H1 (cell line): ENCODE results near the gene LEKR1. TPM values are rescaled to one million over a fixed set of nuclear protein-coding genes. Genes with fewer than 3 reads are reported as not detected.

Experiments used
- CTCF ChIA-PET: fragments of 300-600 bp; sonication (Branson Sonifier 250); formaldehyde crosslinking; loops from one replicate; lab custom pipeline; 2021; ENCODE audit not compliant: partially characterized antibody; lab: Charles Lee
- POLR2A ChIA-PET: fragments of 300-600 bp; sonication (Branson Sonifier 250); formaldehyde crosslinking; loops from one replicate; lab custom pipeline; 2021; ENCODE audit warnings: inconsistent platforms; ENCODE audit not compliant: partially characterized antibody; lab: Charles Lee
- DNase-seq, 2 experiments: peaks; one replicate each; pipeline versions ENCODE4 v3.0.0 to v3.0.0-alpha.2; 2010 to 2022; ENCODE audit warnings: low spot score in 2 of 2, low read depth in 1 of 2, mixed read lengths in 1 of 2
- FAIRE-seq: peaks from 2 replicates; lab custom pipeline; 2011; peaks lifted over from hg19 to GRCh38; lab: Jason Lieb, UNC
- H2AFZ ChIP-seq: 2 replicates; pipeline ENCODE4 v1.8.1; 2012; ENCODE audit warnings: low read length, inconsistent platforms
- H2AK5ac ChIP-seq: 2 replicates; pipeline ENCODE4 v1.6.1; 2013; ENCODE audit warnings: low read depth, low read length
- H2BK120ac ChIP-seq: replicated peaks from 2 replicates; pipeline ENCODE3; 2013; ENCODE audit warnings: low read depth, low read length, inconsistent platforms
- H2BK12ac ChIP-seq: 2 replicates; pipeline ENCODE4 v1.6.1; 2013; ENCODE audit warnings: low read depth, low read length
- H2BK15ac ChIP-seq: 2 replicates; pipeline ENCODE4 v1.6.1; 2013; ENCODE audit warnings: low read length
- H2BK20ac ChIP-seq: 2 replicates; pipeline ENCODE4 v1.6.1; 2013; ENCODE audit warnings: low read length
- H2BK5ac ChIP-seq: 2 replicates; pipeline ENCODE4 v1.6.1; 2013; ENCODE audit warnings: low read depth, low read length
- H3K14ac ChIP-seq: 2 replicates; pipeline ENCODE4 v1.6.1; 2013; ENCODE audit warnings: inconsistent platforms; ENCODE audit not compliant: insufficient read length
- H3K18ac ChIP-seq: 2 replicates; pipeline ENCODE4 v1.6.1; 2013; ENCODE audit warnings: low read length; ENCODE audit errors: extremely low read depth
- H3K23ac ChIP-seq: 2 replicates; pipeline ENCODE4 v1.6.1; 2013; ENCODE audit warnings: inconsistent platforms; ENCODE audit not compliant: insufficient read length
- H3K23me2 ChIP-seq: 2 replicates; pipeline ENCODE4 v1.6.1; 2013; ENCODE audit warnings: low read depth, low read length
- H3K27ac ChIP-seq: 2 replicates; pipeline ENCODE4 v1.6.1; 2011; ENCODE audit warnings: low read depth, low read length, inconsistent platforms
- H3K27me3 ChIP-seq, 4 experiments: replicated peaks in 1 of 4; 1 replicate in 1 of 4; 2 replicates in 3 of 4; pipeline versions ENCODE4 v1.6.1 to v1.8.1; 2011 to 2013; ENCODE audit warnings: low read length in 3 of 4, mild to moderate bottlenecking in 3 of 4, inconsistent platforms in 2 of 4, mixed read lengths in 2 of 4, moderate library complexity in 1 of 4; ENCODE audit not compliant: control insufficient read depth in 3 of 4, insufficient read depth in 3 of 4; ENCODE audit errors: extremely low read depth in 1 of 4
- H3K36me3 ChIP-seq, 4 experiments: 2 replicates each; pipeline versions ENCODE4 v1.6.1 to v1.8.1; 2011 to 2013; ENCODE audit warnings: mild to moderate bottlenecking in 4 of 4, low read length in 3 of 4, moderate library complexity in 2 of 4, control low read depth in 1 of 4, inconsistent platforms in 1 of 4; ENCODE audit not compliant: insufficient read depth in 4 of 4, control insufficient read depth in 2 of 4
- H3K4ac ChIP-seq: replicated peaks from 2 replicates; pipeline ENCODE3; 2013; ENCODE audit warnings: low read length, low read depth, mixed read lengths, inconsistent platforms; ENCODE audit not compliant: insufficient read length
- H3K4me1 ChIP-seq, 4 experiments: replicated peaks in 1 of 4; 1 replicate in 1 of 4; 2 replicates in 3 of 4; pipeline versions ENCODE4 v1.6.1 to v1.8.1; 2011 to 2013; ENCODE audit warnings: low read length in 3 of 4, inconsistent platforms in 2 of 4, mixed read lengths in 1 of 4; ENCODE audit not compliant: insufficient read depth in 4 of 4, control insufficient read depth in 3 of 4
- H3K4me2 ChIP-seq, 2 experiments: 2 replicates each; pipeline versions ENCODE4 v1.6.1 to v1.8.1; 2011 to 2013; ENCODE audit warnings: low read depth in 2 of 2, low read length in 2 of 2, control low read depth in 1 of 2, inconsistent platforms in 1 of 2, mild to moderate bottlenecking in 1 of 2; ENCODE audit not compliant: insufficient read depth in 1 of 2
- H3K4me3 ChIP-seq, 4 experiments: fragments of 200-600, 300-600 bp in 1 of 4; sonication (generic), shearing (Covaris generic), sonication (Bioruptor Twin) in 1 of 4; 2 replicates each; pipeline versions ENCODE4 v1.5.1 to v1.8.1; 2011 to 2016; ENCODE audit warnings: low read length in 4 of 4, low read depth in 3 of 4, control low read depth in 2 of 4, inconsistent platforms in 2 of 4, mild to moderate bottlenecking in 2 of 4, mixed read lengths in 1 of 4, moderate library complexity in 1 of 4; ENCODE audit not compliant: insufficient read depth in 2 of 4; ENCODE audit errors: extremely low read depth in 1 of 4
- H3K56ac ChIP-seq: replicated peaks from 2 replicates; pipeline ENCODE3; 2013; ENCODE audit warnings: low read depth, mild to moderate bottlenecking, mixed read lengths, low read length, inconsistent platforms; ENCODE audit not compliant: insufficient read length
- H3K79me1 ChIP-seq: 2 replicates; pipeline ENCODE4 v1.6.1; 2013; ENCODE audit warnings: low read depth, low read length, control low read depth
- H3K79me2 ChIP-seq, 2 experiments: 2 replicates each; pipeline versions ENCODE4 v1.6.1 to v1.8.1; 2012 to 2013; ENCODE audit warnings: low read length in 2 of 2, mild to moderate bottlenecking in 2 of 2, inconsistent platforms in 1 of 2; ENCODE audit not compliant: insufficient read depth in 2 of 2, control insufficient read depth in 1 of 2
- H3K9ac ChIP-seq, 4 experiments: replicated peaks in 1 of 4; 1 replicate in 1 of 4; 2 replicates in 3 of 4; pipeline versions ENCODE4 v1.6.1 to v1.8.1; 2011 to 2013; ENCODE audit warnings: low read depth in 3 of 4, low read length in 3 of 4, control low read depth in 2 of 4, mild to moderate bottlenecking in 2 of 4, moderate library complexity in 2 of 4, inconsistent platforms in 1 of 4; ENCODE audit errors: extremely low read depth in 1 of 4
- H3K9me3 ChIP-seq, 2 experiments: 2 replicates each; pipeline versions ENCODE4 v1.6.1 to v1.8.1; 2012 to 2013; ENCODE audit warnings: mild to moderate bottlenecking in 2 of 2, moderate library complexity in 2 of 2, control low read depth in 1 of 2, inconsistent platforms in 1 of 2, low read depth in 1 of 2, low read length in 1 of 2, mixed read lengths in 1 of 2; ENCODE audit not compliant: insufficient read depth in 2 of 2
- H4K20me1 ChIP-seq, 2 experiments: replicated peaks in 1 of 2; 2 replicates each; pipeline versions ENCODE3 to v1.8.1; 2011 to 2013; ENCODE audit warnings: inconsistent platforms in 2 of 2, low read length in 2 of 2, mild to moderate bottlenecking in 1 of 2; ENCODE audit not compliant: insufficient read depth in 2 of 2, control insufficient read depth in 1 of 2
- H4K5ac ChIP-seq: 2 replicates; pipeline ENCODE4 v1.6.1; 2013; ENCODE audit warnings: low read length, low read depth, mixed read lengths, inconsistent platforms; ENCODE audit not compliant: insufficient read length
- H4K8ac ChIP-seq: 2 replicates; pipeline ENCODE4 v1.8.0; 2013; ENCODE audit warnings: mild to moderate bottlenecking, moderate library complexity, low read length, inconsistent platforms; ENCODE audit not compliant: insufficient read depth; ENCODE audit errors: extremely low read depth
- H4K91ac ChIP-seq: replicated peaks from 2 replicates; pipeline ENCODE3; 2013; ENCODE audit warnings: low read length, mixed read lengths, inconsistent platforms; ENCODE audit not compliant: insufficient read length
- ATF2 ChIP-seq: IDR thresholded peaks from 2 replicates; pipeline ENCODE4 v1.6.1; 2012; ENCODE audit warnings: low read length, inconsistent platforms
- BRCA1 ChIP-seq: IDR thresholded peaks from 2 replicates; pipeline ENCODE4 v1.6.1; 2012; ENCODE audit warnings: low read depth, low read length, improper control_type of control experiment
- CBX5 ChIP-seq: fragments of 300-800, 300-1000 bp; sonication (generic); IDR thresholded peaks from 2 replicates; pipeline ENCODE4 v1.7.1; 2016; ENCODE audit warnings: antibody characterized with exemption, low read length, low read depth
- GABPA ChIP-seq: IDR thresholded peaks from 2 replicates; pipeline ENCODE4 v1.6.1; 2011; ENCODE audit warnings: mild to moderate bottlenecking, low read length, moderate library complexity, borderline replicate concordance; ENCODE audit not compliant: insufficient read depth
- SAP30 ChIP-seq: fragments of 300-600 bp; sonication (generic); IDR thresholded peaks from 2 replicates; pipeline ENCODE4 v1.7.1; 2012; ENCODE audit warnings: low read length, moderate library complexity, mild to moderate bottlenecking, inconsistent platforms; ENCODE audit not compliant: insufficient read depth, insufficient replicate concordance
- TCF12 ChIP-seq: IDR thresholded peaks from 2 replicates; pipeline ENCODE4 v1.6.1; 2011; ENCODE audit warnings: low read depth, mild to moderate bottlenecking, low read length
- WGBS, 2 experiments: shearing (Covaris generic) in 1 of 2; methylation state at CpG; one replicate each; pipeline versions ENCODE4 v1.1.6 to v1.1.7; 2013 to 2015; ENCODE audit warnings: low lambda C conversion rate in 2 of 2, mixed read lengths in 2 of 2, inconsistent platforms in 1 of 2, low coverage in 1 of 2, missing lambda C conversion rate in 1 of 2; ENCODE audit not compliant: insufficient replicate concordance in 2 of 2, insufficient coverage in 1 of 2, insufficient read length in 1 of 2; ENCODE audit errors: extremely low coverage in 1 of 2, missing lambda C conversion rate in 1 of 2; 5-methylcytosine and 5-hydroxymethylcytosine counted together
- polyA plus RNA-seq, 7 experiments: library from polyadenylated mRNA; depleted of rRNA in 3 of 7; stranded (reverse) in 5 of 7; unstranded in 2 of 7; fragments of >200 nt in 5 of 7; fragments of 200-250 nt in 2 of 7; gene quantifications; 1 replicate in 5 of 7; 2 replicates in 1 of 7; 4 replicates in 1 of 7; pipeline versions ENCODE4 v1.2.1 to v1.2.3, GENCODE V29; 2011 to 2013; ENCODE audit warnings: missing spikeins in 2 of 7, mixed read lengths in 2 of 7
- total RNA-seq: library from RNA; stranded (reverse); fragmentation: NEBNext Ultra II Directional; extraction: Animal tissue kit (Norgen Biotek cat#: 25700); gene quantifications from 2 replicates; pipeline ENCODE4 v1.2.1, GENCODE V29; 2021
- TF ChIP-seq, protein P1 (sequence below): IDR thresholded peaks from 2 replicates; pipeline ENCODE4 v1.6.1; 2012; ENCODE audit warnings: inconsistent platforms
- TF ChIP-seq, protein P2 (sequence below): IDR thresholded peaks from 2 replicates; pipeline ENCODE4 v1.6.1; 2011; ENCODE audit warnings: low read depth, mild to moderate bottlenecking, low read length; ENCODE audit not compliant: insufficient read depth

LEKR1 gene
- total and polyA plus RNA-seq, 2 of the 8 experiments (the other 6 are each of a cell fraction or from before 2014, with no cell fraction given) = 0.08 TPM; not detected in 1

- POLR2A ChIA-PET = interaction anchor here (0.6 to 1.2 kb wide), 2 partner anchors 14 to 19 kb away, joined by 3 to 4 read pairs; no protein-coding TSS in a partner anchor
- Histone ChIP-seq H3K56ac (no peak overlapping the region), H3K4me2 (no peak overlapping the region), H3K79me1 (no peaks in the 10 kb centered on the region), H4K8ac (no peak overlapping the region), H3K4me3 (no peak overlapping the region), H2BK15ac (no peak overlapping the region), H4K20me1 (no peaks in the 10 kb centered on the region), H3K14ac (no peak overlapping the region), H3K23me2 (peaks cover 4% of the 10 kb centered on the region), H3K9ac (no peak overlapping the region), H3K4me1 (peaks cover 5 to 14% (median 11%) of the 10 kb centered on the region in 4 experiments; a peak in 6 of 7 replicates), H3K79me2 (no peaks in the 10 kb centered on the region), H2AK5ac (no peak overlapping the region), H3K27me3 (peaks cover 0 to 4% (median 0%) of the 10 kb centered on the region in 4 experiments; a peak in 3 of 7 replicates), H3K9me3 (no peaks in the 10 kb centered on the region), H3K18ac (no peak overlapping the region), H2BK120ac (no peak overlapping the region), H2BK20ac (no peak overlapping the region), H3K27ac (no peak overlapping the region), H2BK12ac (no peak overlapping the region), H4K91ac (no peak overlapping the region), H3K23ac (no peak overlapping the region), H2AFZ (no peak overlapping the region), H4K5ac (no peak overlapping the region), H2BK5ac (no peak overlapping the region), H3K36me3 (no peaks in the 10 kb centered on the region), H3K4ac (no peak overlapping the region)
- no peak for DNase-seq
- 87% methylated on average over 6 of the region's 6 CpGs; no CpG with 5 or more reads in 1 of the 2 experiments for WGBS, 2 experiments
- CTCF ChIA-PET = interaction anchor here (0.5 to 56.4 kb wide), 8 partner anchors 8 to 545 kb away, joined by 3 to 1014 read pairs (median 4); no protein-coding TSS in a partner anchor
- no peak for FAIRE-seq
- TF ChIP-seq, protein P1, sequence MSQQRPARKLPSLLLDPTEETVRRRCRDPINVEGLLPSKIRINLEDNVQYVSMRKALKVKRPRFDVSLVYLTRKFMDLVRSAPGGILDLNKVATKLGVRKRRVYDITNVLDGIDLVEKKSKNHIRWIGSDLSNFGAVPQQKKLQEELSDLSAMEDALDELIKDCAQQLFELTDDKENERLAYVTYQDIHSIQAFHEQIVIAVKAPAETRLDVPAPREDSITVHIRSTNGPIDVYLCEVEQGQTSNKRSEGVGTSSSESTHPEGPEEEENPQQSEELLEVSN = no peak
- TF ChIP-seq SAP30 = no peak
- TF ChIP-seq ATF2 = no peak
- TF ChIP-seq BRCA1 = no peak
- TF ChIP-seq, protein P2, sequence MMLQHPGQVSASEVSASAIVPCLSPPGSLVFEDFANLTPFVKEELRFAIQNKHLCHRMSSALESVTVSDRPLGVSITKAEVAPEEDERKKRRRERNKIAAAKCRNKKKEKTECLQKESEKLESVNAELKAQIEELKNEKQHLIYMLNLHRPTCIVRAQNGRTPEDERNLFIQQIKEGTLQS = no peak
- no peak for TF ChIP-seq GABPA
- no peak for TF ChIP-seq TCF12
- TF ChIP-seq CBX5 = no peak
These were observed 260.1 kb downstream of the LEKR1 start for GRCh38 chr3:157086060-157086750.
